Subcutaneous abdominal adipose tissue (tissue), 5 donors: Measurements from ENCODE around the gene MCTP1.

Experiments
- H3K27ac ChIP-seq: one replicate; pipeline ENCODE4 v1.7.0; 2013; ENCODE audit warnings: low read depth, mild to moderate bottlenecking, inconsistent platforms, low read length, moderate library complexity
- H3K27me3 ChIP-seq, 5 donors: one replicate each; pipeline ENCODE4 v1.7.0; 2013; ENCODE audit warnings: low read length in 5 of 5, inconsistent platforms in 1 of 5; ENCODE audit not compliant: control insufficient read depth in 5 of 5, insufficient read depth in 4 of 5
- H3K36me3 ChIP-seq, 5 donors: one replicate each; pipeline ENCODE4 v1.7.0; 2013; ENCODE audit warnings: low read length in 5 of 5; ENCODE audit not compliant: control insufficient read depth in 5 of 5, insufficient read depth in 5 of 5
- H3K4me1 ChIP-seq, 5 donors: one replicate each; pipeline ENCODE4 v1.7.0; 2013; ENCODE audit warnings: low read length in 5 of 5, mild to moderate bottlenecking in 3 of 5, moderate library complexity in 1 of 5; ENCODE audit not compliant: control insufficient read depth in 5 of 5, insufficient read depth in 5 of 5
- H3K4me3 ChIP-seq, 5 donors: one replicate each; pipeline ENCODE4 v1.7.0; 2013; ENCODE audit warnings: low read length in 5 of 5, low read depth in 1 of 5
- H3K9ac ChIP-seq, 5 donors: one replicate each; pipeline ENCODE4 v1.7.0; 2013; ENCODE audit warnings: low read length in 5 of 5, mild to moderate bottlenecking in 4 of 5, moderate library complexity in 3 of 5
- H3K9me3 ChIP-seq, 5 donors: one replicate each; pipeline ENCODE4 v1.7.0; 2013; ENCODE audit warnings: low read length in 5 of 5; ENCODE audit not compliant: control insufficient read depth in 5 of 5
- donor health status: healthy.
- donor health status: healthy.
- donor health status: healthy.
- donor health status: healthy.
- donor health status: healthy.

The MCTP1 gene

GRCh38 chr5:94692581-94692980 lies 592.3 kb downstream of the MCTP1 start:
- Histone ChIP-seq H3K9ac (no peak overlapping the region), H3K36me3 (peaks cover 2 to 20% (median 10%) of the 10 kb centered on the region in 5 donors), H3K27me3 (no peaks in the 10 kb centered on the region), H3K27ac (no peak overlapping the region), H3K9me3 (no peaks in the 10 kb centered on the region), H3K4me3 (no peak overlapping the region), H3K4me1 (peaks cover 0 to 4% (median 0%) of the 10 kb centered on the region in 5 donors)

DNA sequence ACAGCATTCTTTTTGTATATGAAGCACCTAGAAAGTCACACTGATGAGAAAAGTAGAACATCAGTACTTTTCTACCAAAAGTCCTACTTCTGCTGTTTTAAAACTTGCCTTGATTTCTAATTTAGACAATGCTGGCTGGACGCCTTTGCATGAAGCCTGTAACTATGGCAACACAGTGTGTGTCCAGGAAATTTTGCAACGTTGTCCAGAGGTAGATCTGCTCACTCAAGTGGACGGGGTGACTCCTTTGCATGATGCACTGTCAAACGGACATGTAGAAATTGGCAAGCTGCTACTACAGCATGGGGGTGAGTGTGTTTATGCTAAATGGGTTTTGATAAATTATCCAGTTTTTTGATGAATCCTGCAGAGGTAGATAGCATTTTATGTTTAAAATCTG lies 592.9 kb downstream of the MCTP1 start:
- Histone ChIP-seq H3K9ac (no peak overlapping the region), H3K9me3 (no peaks in the 10 kb centered on the region), H3K4me3 (no peak overlapping the region), H3K4me1 (peaks cover 0 to 4% (median 0%) of the 10 kb centered on the region in 5 donors), H3K27me3 (no peaks in the 10 kb centered on the region), H3K27ac (no peak overlapping the region), H3K36me3 (peaks cover 4 to 20% (median 10%) of the 10 kb centered on the region in 5 donors)

GRCh38 chr5:94691291-94691690 lies 593.6 kb downstream of the MCTP1 start:
- Histone ChIP-seq H3K27ac (no peak overlapping the region), H3K9ac (no peak overlapping the region), H3K9me3 (no peaks in the 10 kb centered on the region), H3K27me3 (no peaks in the 10 kb centered on the region), H3K4me1 (peaks cover 0 to 4% (median 0%) of the 10 kb centered on the region in 5 donors), H3K4me3 (no peak overlapping the region), H3K36me3 (peaks cover 4 to 20% (median 13%) of the 10 kb centered on the region in 5 donors)

DNA sequence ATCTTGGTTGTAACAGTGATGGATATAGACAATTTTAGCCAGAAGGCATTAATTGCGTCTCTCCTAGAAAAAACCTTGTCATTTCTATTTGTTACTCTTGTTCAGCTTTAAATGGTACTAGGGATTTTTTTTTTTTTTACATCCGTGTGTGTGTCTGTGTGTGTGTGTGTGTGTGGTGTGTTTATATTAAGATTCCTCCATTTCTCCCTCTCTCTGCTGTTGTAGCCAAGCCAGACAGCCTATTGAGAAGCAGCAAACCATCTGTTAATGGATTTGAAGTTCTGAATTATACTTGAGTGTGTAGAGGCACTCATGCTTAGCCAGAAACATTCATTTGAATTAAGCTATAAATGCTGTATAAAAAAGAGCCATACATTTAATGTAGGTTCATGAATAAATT lies 594.1 kb downstream of the MCTP1 start:
- peaks cover 0 to 4% (median 0%) of the 10 kb centered on the region in 5 donors for H3K4me1 ChIP-seq
- H3K9me3 ChIP-seq: no peaks in the 10 kb centered on the region
- H3K36me3 ChIP-seq: peaks cover 4 to 20% (median 13%) of the 10 kb centered on the region in 5 donors
- no peak overlapping the region for H3K9ac ChIP-seq
- H3K4me3 ChIP-seq: no peak overlapping the region
- H3K27me3 ChIP-seq: no peaks in the 10 kb centered on the region
- no peak overlapping the region for H3K27ac ChIP-seq

- Histone ChIP-seq H3K27ac (no peak overlapping the region), H3K27me3 (no peaks in the 10 kb centered on the region), H3K36me3 (peaks cover 4 to 18% (median 10%) of the 10 kb centered on the region in 5 donors), H3K9ac (no peak overlapping the region), H3K9me3 (no peaks in the 10 kb centered on the region), H3K4me1 (peaks cover 0 to 4% (median 0%) of the 10 kb centered on the region in 5 donors), H3K4me3 (no peak overlapping the region)
Observed at GRCh38 chr5:94689908-94690307, 595.0 kb downstream of the MCTP1 start.

DNA sequence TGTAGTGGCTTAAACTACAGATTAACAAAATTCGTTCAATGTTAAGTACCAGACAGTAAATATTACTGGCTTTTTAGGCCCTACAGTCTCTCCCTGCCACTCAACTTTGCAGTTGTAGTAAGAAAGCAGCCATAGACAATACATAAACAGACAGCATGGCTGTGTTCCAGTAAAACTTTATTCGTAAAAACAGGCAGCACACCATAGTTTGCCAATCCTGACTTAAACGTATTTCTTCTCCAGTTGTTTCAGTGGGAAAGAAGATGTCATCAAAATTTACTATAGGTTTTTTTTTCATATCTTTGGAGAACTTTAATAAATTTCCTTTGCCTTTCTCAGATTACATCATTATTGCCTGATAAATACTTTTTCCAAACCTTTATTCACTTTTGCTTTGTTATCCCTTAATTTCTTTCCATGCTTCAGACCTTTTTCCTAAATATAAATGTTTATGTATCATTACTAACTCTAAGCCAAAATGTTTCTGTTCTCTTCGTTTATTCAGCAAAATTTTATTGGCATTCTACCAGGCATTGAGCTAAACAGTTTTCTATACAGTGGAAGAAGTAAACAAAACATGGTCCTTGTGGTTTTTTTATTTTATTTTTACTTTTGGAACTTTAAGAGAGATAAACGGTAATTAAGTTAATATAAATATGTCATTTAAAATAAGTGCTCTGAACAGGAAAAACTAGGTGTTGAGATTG lies 601.9 kb downstream of the MCTP1 start:
- no peak overlapping the region for H3K9ac ChIP-seq

GRCh38 chr5:94675965-94676618 lies 608.8 kb downstream of the MCTP1 start:
- Histone ChIP-seq H3K27ac (no peak overlapping the region), H3K9ac (peak overlapping the region in 1 of 5 donors; percentile 26), H3K4me3 (no peak overlapping the region), H3K9me3 (no peaks in the 10 kb centered on the region), H3K36me3 (peaks cover 0 to 7% (median 4%) of the 10 kb centered on the region in 5 donors), H3K27me3 (no peaks in the 10 kb centered on the region), H3K4me1 (no peaks in the 10 kb centered on the region)

More for the DNA sequence above, 601.9 kb downstream of the MCTP1 start:
- Histone ChIP-seq H3K4me3 (no peak overlapping the region), H3K9me3 (no peaks in the 10 kb centered on the region), H3K36me3 (peaks cover 0 to 7% (median 3%) of the 10 kb centered on the region in 5 donors), H3K4me1 (no peaks in the 10 kb centered on the region), H3K27me3 (no peaks in the 10 kb centered on the region), H3K27ac (no peak overlapping the region)

- no peak overlapping the region for H3K4me3 ChIP-seq
- no peaks in the 10 kb centered on the region for H3K9me3 ChIP-seq
- peaks cover 0 to 7% (median 4%) of the 10 kb centered on the region in 5 donors for H3K36me3 ChIP-seq
- H3K27me3 ChIP-seq: no peaks in the 10 kb centered on the region
- H3K27ac ChIP-seq: no peak overlapping the region
- H3K4me1 ChIP-seq: no peaks in the 10 kb centered on the region
- no peak overlapping the region for H3K9ac ChIP-seq
Observed at GRCh38 chr5:94674490-94675382, 610.2 kb downstream of the MCTP1 start.

DNA sequence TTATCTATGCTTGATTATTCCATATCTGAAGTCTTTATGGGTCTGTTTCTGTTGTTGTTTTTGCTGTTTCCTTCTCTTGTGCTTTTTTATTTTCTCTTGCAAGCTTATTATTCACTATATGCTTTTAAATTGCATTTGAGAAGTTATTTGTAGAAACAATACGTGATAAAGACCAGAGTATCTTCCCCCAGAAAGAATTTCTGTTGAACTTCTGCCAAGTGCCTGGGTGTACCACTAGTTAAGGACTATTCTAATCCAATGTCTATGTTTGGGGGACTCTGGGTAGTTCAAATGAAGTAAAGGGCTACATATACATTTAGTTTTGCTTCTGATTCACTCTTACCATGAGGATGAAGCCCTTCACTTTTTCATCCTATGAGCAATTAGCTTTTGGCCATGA lies 612.1 kb downstream of the MCTP1 start:
- no peaks in the 10 kb centered on the region for H3K9me3 ChIP-seq
- H3K27ac ChIP-seq: no peak overlapping the region
- no peaks in the 10 kb centered on the region for H3K4me1 ChIP-seq
- H3K27me3 ChIP-seq: no peaks in the 10 kb centered on the region
- H3K4me3 ChIP-seq: no peak overlapping the region
- peaks cover 0 to 9% (median 4%) of the 10 kb centered on the region in 5 donors for H3K36me3 ChIP-seq
- H3K9ac ChIP-seq: no peak overlapping the region
